Ishikawa (cell line): ENCODE data around the gene CACNB4.

ENCODE experiments used
- CEBPB ChIP-seq: IDR thresholded peaks from 2 replicates; pipeline ENCODE4 v1.6.1; 2012
- CREB1 ChIP-seq: IDR thresholded peaks from 2 replicates; pipeline ENCODE4 v1.6.1; 2012; ENCODE audit warnings: low read depth
- EGR1 ChIP-seq: IDR thresholded peaks from 2 replicates; pipeline ENCODE4 v1.6.1; 2012
- EP300 ChIP-seq: IDR thresholded peaks from 2 replicates; pipeline ENCODE4 v1.6.1; 2012; ENCODE audit warnings: borderline replicate concordance
- FOXM1 ChIP-seq: IDR thresholded peaks from 2 replicates; pipeline ENCODE4 v1.6.1; 2012; ENCODE audit warnings: low read depth, borderline replicate concordance
- MAX ChIP-seq: IDR thresholded peaks from 2 replicates; pipeline ENCODE4 v1.6.1; 2012
- NFIC ChIP-seq: IDR thresholded peaks from 2 replicates; pipeline ENCODE4 v1.6.1; 2012
- RAD21 ChIP-seq: IDR thresholded peaks from 2 replicates; pipeline ENCODE4 v1.6.1; 2012; ENCODE audit warnings: low read depth
- REST ChIP-seq: IDR thresholded peaks from 2 replicates; pipeline ENCODE4 v1.6.1; 2012; ENCODE audit warnings: low read depth, mild to moderate bottlenecking
- TAF1 ChIP-seq: IDR thresholded peaks from 2 replicates; pipeline ENCODE4 v1.6.1; 2012; ENCODE audit warnings: low read depth, mild to moderate bottlenecking
- TCF12 ChIP-seq: IDR thresholded peaks from 2 replicates; pipeline ENCODE4 v1.6.1; 2012; ENCODE audit warnings: low read depth
- TEAD4 ChIP-seq: IDR thresholded peaks from 2 replicates; pipeline ENCODE4 v1.6.1; 2012
- USF1 ChIP-seq: IDR thresholded peaks from 2 replicates; pipeline ENCODE4 v1.6.1; 2012
- YY1 ChIP-seq: IDR thresholded peaks from 2 replicates; pipeline ENCODE4 v1.6.1; 2012; ENCODE audit warnings: low read depth
- ZBTB7A ChIP-seq: IDR thresholded peaks from 2 replicates; pipeline ENCODE4 v1.6.1; 2012; ENCODE audit warnings: low read depth

CACNB4 gene

GRCh38 chr2:151979694-151980093, 119.2 kb downstream of the CACNB4 start:
- no peak for TF ChIP-seq YY1
- no peak for TF ChIP-seq EP300
- no peak for TF ChIP-seq TEAD4
- TF ChIP-seq FOXM1: no peak
- no peak for TF ChIP-seq CEBPB
- no peak for TF ChIP-seq CREB1
- no peak for TF ChIP-seq USF1
- TF ChIP-seq REST: no peak
- no peak for TF ChIP-seq TAF1

GRCh38 chr2:151978709-151979108, 120.1 kb downstream of the CACNB4 start:
- TF ChIP-seq CEBPB: no peak
- no peak for TF ChIP-seq EP300
- no peak for TF ChIP-seq USF1
- TF ChIP-seq MAX: no peak
- no peak for TF ChIP-seq TAF1
- TF ChIP-seq YY1: no peak
- TF ChIP-seq TEAD4: no peak
- no peak for TF ChIP-seq REST

GRCh38 chr2:151977631-151978030, 121.2 kb downstream of the CACNB4 start:
- TF ChIP-seq RAD21: no peak
- no peak for TF ChIP-seq EP300
- no peak for TF ChIP-seq TAF1
- no peak for TF ChIP-seq EGR1
- no peak for TF ChIP-seq MAX
- no peak for TF ChIP-seq YY1
- TF ChIP-seq USF1: no peak
- no peak for TF ChIP-seq TCF12
- TF ChIP-seq TEAD4: no peak

GRCh38 chr2:151976945-151977353, 121.9 kb downstream of the CACNB4 start:
- no peak for TF ChIP-seq MAX
- TF ChIP-seq FOXM1: no peak
- no peak for TF ChIP-seq YY1
- no peak for TF ChIP-seq CEBPB
- no peak for TF ChIP-seq CREB1
- no peak for TF ChIP-seq TEAD4
- TF ChIP-seq USF1: no peak
- TF ChIP-seq ZBTB7A: no peak
- TF ChIP-seq EP300: no peak
- no peak for TF ChIP-seq RAD21
- no peak for TF ChIP-seq NFIC
- no peak for TF ChIP-seq EGR1
- no peak for TF ChIP-seq TAF1
- TF ChIP-seq TCF12: no peak
- TF ChIP-seq REST: no peak
